ENCODE data around the gene JAKMIP1. TPM values are rescaled to one million over a fixed set of nuclear protein-coding genes. Genes with fewer than 3 reads are reported as not detected.

Gene JAKMIP1
- total RNA-seq, 1 donor from 2014 or later, result 0.13 TPM

DNA sequence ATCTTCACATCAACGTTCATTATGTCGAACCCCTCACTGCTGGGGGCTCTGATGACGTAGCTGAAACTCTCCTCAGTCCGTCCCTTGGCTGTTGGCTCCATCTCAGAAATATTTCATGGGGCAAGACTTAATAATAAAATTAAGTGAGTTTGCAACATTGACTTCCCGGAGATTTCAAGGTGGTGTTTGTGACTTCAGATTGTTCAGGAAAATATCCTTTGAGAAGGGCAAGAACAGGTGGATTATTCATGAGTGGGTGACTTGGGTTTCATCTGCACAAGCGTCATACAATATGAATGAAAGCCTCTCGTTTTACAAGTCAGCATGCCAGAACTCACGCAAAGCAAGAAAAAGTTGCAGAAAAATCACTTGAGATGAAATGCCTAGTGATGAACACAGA is 182.0 kb downstream of the JAKMIP1 start, which contains the start of gene C4orf50:
C4orf50 (minus strand) TSS at position 101 of the 400 bp plus-strand sequence.
- no peak for DNase-seq
- POLR2A ChIA-PET, result no interaction called here
- Mint-ChIP-seq H3K9me3 (no peaks in the 10 kb centered on the region), H3K27me3 (peaks cover 3% of the 10 kb centered on the region), H3K36me3 (ENCODE audit: low read depth) (no peaks in the 10 kb centered on the region), H3K27ac (no peak within 1 kb of the TSS), H3K4me1 (no peaks in the 10 kb centered on the region), H3K4me3 (no peak within 1 kb of the TSS)
- ATAC-seq (ENCODE audit: low read depth), result no peak
- intact Hi-C loops (cut with micrococcal nuclease), result no loop called here
- TF ChIP-seq, protein P1, sequence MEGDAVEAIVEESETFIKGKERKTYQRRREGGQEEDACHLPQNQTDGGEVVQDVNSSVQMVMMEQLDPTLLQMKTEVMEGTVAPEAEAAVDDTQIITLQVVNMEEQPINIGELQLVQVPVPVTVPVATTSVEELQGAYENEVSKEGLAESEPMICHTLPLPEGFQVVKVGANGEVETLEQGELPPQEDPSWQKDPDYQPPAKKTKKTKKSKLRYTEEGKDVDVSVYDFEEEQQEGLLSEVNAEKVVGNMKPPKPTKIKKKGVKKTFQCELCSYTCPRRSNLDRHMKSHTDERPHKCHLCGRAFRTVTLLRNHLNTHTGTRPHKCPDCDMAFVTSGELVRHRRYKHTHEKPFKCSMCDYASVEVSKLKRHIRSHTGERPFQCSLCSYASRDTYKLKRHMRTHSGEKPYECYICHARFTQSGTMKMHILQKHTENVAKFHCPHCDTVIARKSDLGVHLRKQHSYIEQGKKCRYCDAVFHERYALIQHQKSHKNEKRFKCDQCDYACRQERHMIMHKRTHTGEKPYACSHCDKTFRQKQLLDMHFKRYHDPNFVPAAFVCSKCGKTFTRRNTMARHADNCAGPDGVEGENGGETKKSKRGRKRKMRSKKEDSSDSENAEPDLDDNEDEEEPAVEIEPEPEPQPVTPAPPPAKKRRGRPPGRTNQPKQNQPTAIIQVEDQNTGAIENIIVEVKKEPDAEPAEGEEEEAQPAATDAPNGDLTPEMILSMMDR (IDR thresholded peaks at IDR 0.05), result no peak
- CTCF ChIA-PET, result no interaction called here

DNA sequence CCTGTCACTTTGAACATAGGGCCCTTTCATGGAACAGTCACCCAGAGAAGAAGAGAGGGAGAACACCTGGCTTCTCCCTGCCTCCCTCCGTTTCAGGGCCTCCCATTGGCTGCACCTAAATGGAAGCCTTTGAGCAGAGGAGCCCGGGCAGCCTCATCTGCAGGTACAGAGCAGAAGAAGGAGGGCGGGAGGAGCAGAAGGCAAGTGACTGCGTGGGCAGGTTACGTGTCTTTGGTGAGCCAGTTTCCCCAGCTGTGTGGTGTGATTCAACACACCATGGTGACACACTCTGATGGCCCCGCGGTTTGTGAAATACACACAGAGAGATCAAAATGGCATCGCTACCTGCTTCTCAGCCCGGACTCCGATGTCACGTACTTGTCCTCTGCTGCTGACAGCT is 182.5 kb downstream of the JAKMIP1 start:
- ChIA-PET POLR2A (no interaction called here), CTCF (no interaction called here)
- no peaks in the 10 kb centered on the region for H3K4me1 Mint-ChIP-seq
- DNase-seq (no peak), ATAC-seq (ENCODE audit: low read depth) (no peak)
- peaks cover 3% of the 10 kb centered on the region for H3K27me3 Mint-ChIP-seq
- TF ChIP-seq, protein P1 (IDR thresholded peaks at IDR 0.05), result no peak
- H3K27ac Mint-ChIP-seq, result no peak overlapping the region
- no peak overlapping the region for H3K4me3 Mint-ChIP-seq
- no peaks in the 10 kb centered on the region for H3K9me3 Mint-ChIP-seq
- intact Hi-C loops (cut with micrococcal nuclease), result no loop called here
- H3K36me3 Mint-ChIP-seq (ENCODE audit: low read depth), result no peaks in the 10 kb centered on the region

DNA sequence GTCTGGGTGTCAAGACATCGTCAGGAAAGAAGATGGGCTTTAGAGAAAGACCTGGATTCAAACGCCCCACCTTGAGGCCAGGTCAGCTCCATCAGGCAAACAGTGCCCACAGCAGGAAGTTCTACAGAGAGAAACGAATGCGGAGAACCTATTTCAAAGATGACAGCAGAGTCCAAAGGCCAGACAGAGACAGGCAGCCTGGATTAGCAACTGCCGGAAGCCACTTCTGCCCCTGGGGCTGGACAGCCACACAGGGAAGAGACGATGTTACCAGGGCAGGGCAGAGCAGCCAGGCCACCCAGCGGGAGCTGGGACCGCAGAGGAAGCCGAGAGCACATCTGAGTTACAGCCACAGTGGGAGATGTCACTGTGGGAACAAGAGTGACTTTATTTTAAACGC is 183.3 kb downstream of the JAKMIP1 start:
- TF ChIP-seq, protein P1 (IDR thresholded peaks at IDR 0.05), result no peak
- intact Hi-C loops (cut with micrococcal nuclease), result no loop called here
- ATAC-seq (ENCODE audit: low read depth), result no peak

DNA sequence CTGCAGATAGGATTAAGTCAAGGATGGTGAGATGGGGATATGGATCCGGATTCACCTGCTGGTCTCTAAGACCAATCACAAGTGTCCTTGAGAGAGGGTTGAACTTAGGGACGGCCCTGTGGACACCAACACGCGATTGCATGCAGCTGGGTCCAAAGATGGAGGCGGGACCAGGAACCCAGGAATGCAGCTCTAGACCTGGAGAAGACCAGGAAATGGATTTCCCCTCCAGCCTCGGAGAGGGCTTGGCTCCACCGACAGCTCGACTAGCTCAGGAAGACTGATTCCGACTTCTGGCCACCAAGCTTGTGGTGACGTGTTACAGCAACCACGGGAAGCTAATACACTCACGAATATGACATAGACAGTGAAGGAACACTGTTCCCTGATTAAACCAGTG is 186.8 kb downstream of the JAKMIP1 start:
- Mint-ChIP-seq H3K9me3 (no peaks in the 10 kb centered on the region), H3K4me1 (no peaks in the 10 kb centered on the region), H3K27me3 (peaks cover 23% of the 10 kb centered on the region), H3K4me3 (no peak overlapping the region), H3K27ac (no peak overlapping the region), H3K36me3 (ENCODE audit: low read depth) (no peaks in the 10 kb centered on the region)
- TF ChIP-seq, protein P1 (IDR thresholded peaks at IDR 0.05), result no peak
- POLR2A ChIA-PET, result no interaction called here
- DNase-seq (no peak), ATAC-seq (ENCODE audit: low read depth) (no peak)
- CTCF ChIA-PET, result no interaction called here
- intact Hi-C loops (cut with micrococcal nuclease), result no loop called here

More for the DNA sequence above, 183.3 kb downstream of the JAKMIP1 start:
- Mint-ChIP-seq H3K27me3 (peaks cover 7% of the 10 kb centered on the region), H3K27ac (no peak overlapping the region), H3K4me3 (no peak overlapping the region), H3K9me3 (no peaks in the 10 kb centered on the region), H3K4me1 (no peaks in the 10 kb centered on the region), H3K36me3 (ENCODE audit: low read depth) (no peaks in the 10 kb centered on the region)
- no peak for DNase-seq
- POLR2A ChIA-PET, result no interaction called here
- CTCF ChIA-PET, result no interaction called here

DNA sequence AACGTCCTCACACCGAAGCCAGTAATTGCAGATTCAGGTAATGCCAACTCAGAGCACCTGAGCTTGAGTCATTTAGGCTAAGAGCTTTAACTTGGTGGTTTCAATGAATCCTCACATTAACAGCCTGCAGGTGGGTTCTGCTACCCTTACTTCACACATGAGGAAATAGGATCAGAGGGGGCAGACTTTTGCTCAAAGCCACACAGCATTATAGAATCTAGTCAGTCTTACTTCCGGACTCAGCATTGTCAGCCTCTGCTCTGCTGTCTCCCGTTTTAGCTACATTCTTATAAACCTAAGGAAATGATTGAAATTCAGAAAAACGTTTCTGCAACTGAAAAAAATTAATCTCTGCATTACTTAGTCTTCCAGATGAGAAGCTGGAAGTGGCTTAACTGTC is 188.1 kb downstream of the JAKMIP1 start:
- intact Hi-C loops (cut with micrococcal nuclease), result no loop called here
- peaks cover 23% of the 10 kb centered on the region for H3K27me3 Mint-ChIP-seq
- no peak overlapping the region for H3K27ac Mint-ChIP-seq
- H3K9me3 Mint-ChIP-seq, result no peaks in the 10 kb centered on the region
- TF ChIP-seq, protein P1 (IDR thresholded peaks at IDR 0.05), result no peak
- no peak overlapping the region for H3K4me3 Mint-ChIP-seq
- no peaks in the 10 kb centered on the region for H3K36me3 Mint-ChIP-seq (ENCODE audit: low read depth)
- POLR2A ChIA-PET, result no interaction called here
- DNase-seq, result no peak
- no peak for ATAC-seq (ENCODE audit: low read depth)
- CTCF ChIA-PET, result no interaction called here
- no peaks in the 10 kb centered on the region for H3K4me1 Mint-ChIP-seq

Measured in activated B cell treated with CpG ODN at 0.5 μM for 24 hours (primary cell).